LHCN-M2 (cell line): Measurements from ENCODE around the gene C11orf87. TPM values are rescaled to one million over a fixed set of nuclear protein-coding genes. Genes with fewer than 3 reads are reported as not detected.

ENCODE experiments used
- DNase-seq: peaks from one replicate; pipeline ENCODE4 v3.0.0-alpha.2; 2012; ENCODE audit warnings: low read depth
- total RNA-seq: library from RNA; depleted of rRNA; stranded (reverse); fragments of >200 nt; gene quantifications from 2 replicates; pipeline ENCODE4 v1.2.3, GENCODE V29; 2014

Gene C11orf87
- total RNA-seq, 1 experiment from 2014 or later, result not detected

GRCh38 chr11:109439684-109440083 is 17.7 kb downstream of the C11orf87 start:
- no peak for DNase-seq

- no peak for DNase-seq
Measured at GRCh38 chr11:109443052-109443451, 21.1 kb downstream of the C11orf87 start.

- no peak for DNase-seq
Measured at GRCh38 chr11:109454857-109455256, 32.9 kb downstream of the C11orf87 start.
